Upper lobe of right lung (tissue), 1 donor: Measurements from ENCODE around the gene PLPPR5. TPM values are rescaled to one million over a fixed set of nuclear protein-coding genes. Genes with fewer than 3 reads are reported as not detected.

ENCODE experiments used
- ATAC-seq: fragments of 200-7000 bp; cut with Tn5 transposase; one replicate; pipeline ENCODE4 v1.9.1; 2020; ENCODE audit warnings: mild to moderate bottlenecking, moderate library complexity
- DNase-seq: peaks from one replicate; pipeline ENCODE4 v3.0.0-alpha.2; 2020
- H3K27ac ChIP-seq: fragments of 200-600 bp; one replicate; pipeline ENCODE4 v1.8.0; 2022
- H3K27me3 ChIP-seq: fragments of 200-600 bp; one replicate; pipeline ENCODE4 v1.8.0; 2022; ENCODE audit warnings: mild to moderate bottlenecking
- H3K36me3 ChIP-seq: fragments of 200-600 bp; one replicate; pipeline ENCODE4 v1.8.0; 2022
- H3K4me1 ChIP-seq: fragments of 200-600 bp; one replicate; pipeline ENCODE4 v1.8.0; 2022
- H3K4me3 ChIP-seq: fragments of 200-600 bp; one replicate; pipeline ENCODE4 v1.8.0; 2022; ENCODE audit warnings: mild to moderate bottlenecking
- H3K9me3 ChIP-seq: fragments of 200-600 bp; one replicate; pipeline ENCODE4 v1.8.0; 2022
- intact Hi-C: fragments of 100-400 bp; cut with DNase I; formaldehyde crosslinking; loops from one replicate; pipeline ENCODE4 v1.11.0; 2022
- total RNA-seq: library from RNA; stranded (reverse); fragmentation: NEBNext Ultra II Directional; extraction: Animal tissue kit (Norgen Biotek cat#: 25700); gene quantifications from one replicate; pipeline ENCODE4 v1.2.1, GENCODE V29; 2021
- TF ChIP-seq, protein P1 (sequence below): fragments of 200-600 bp; IDR thresholded peaks from one replicate; pipeline ENCODE4 v1.8.0; 2022; ENCODE audit warnings: antibody characterized with exemption
- donor health status: DM: no; HTN: yes; CAD: no; lungs with severe emphysema.

Gene PLPPR5
- total RNA-seq, 1 donor from 2014 or later: not detected

DNA sequence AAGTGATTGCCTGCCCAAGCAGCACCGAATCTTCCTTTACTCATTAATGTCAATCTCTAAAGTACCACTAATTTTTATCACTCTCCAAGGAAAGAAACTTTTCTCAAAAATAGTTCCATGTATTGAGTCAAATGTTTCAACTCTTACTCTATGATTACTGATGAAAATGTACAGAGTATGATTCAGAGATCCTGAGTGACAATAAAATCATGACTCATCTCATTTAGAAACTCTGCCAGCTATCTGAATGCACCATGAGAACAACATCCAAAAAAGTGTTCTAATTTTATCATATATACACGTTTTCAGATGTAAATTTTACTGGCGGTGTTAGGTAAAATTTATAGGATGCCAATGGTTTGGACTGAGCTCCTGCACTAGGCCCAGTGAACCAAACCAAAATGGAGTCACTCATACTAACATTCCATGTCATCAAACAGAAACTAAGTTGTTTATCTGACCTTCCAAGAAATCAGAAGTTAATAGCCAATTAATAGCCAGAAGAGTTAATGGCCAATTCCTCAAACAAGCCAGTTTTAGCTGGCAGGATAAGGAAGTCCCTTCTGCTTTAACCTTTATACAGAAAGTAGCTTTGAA, 22.6 kb downstream of the PLPPR5 start:
- ATAC-seq: no peak
- no peak for DNase-seq
- intact Hi-C loops: no loop called here
- no peaks in the 10 kb centered on the region for H3K4me1 ChIP-seq
- no peaks in the 10 kb centered on the region for H3K36me3 ChIP-seq
- no peaks in the 10 kb centered on the region for H3K9me3 ChIP-seq
- H3K27ac ChIP-seq: no peak overlapping the region
- no peaks in the 10 kb centered on the region for H3K27me3 ChIP-seq
- TF ChIP-seq, protein P1, sequence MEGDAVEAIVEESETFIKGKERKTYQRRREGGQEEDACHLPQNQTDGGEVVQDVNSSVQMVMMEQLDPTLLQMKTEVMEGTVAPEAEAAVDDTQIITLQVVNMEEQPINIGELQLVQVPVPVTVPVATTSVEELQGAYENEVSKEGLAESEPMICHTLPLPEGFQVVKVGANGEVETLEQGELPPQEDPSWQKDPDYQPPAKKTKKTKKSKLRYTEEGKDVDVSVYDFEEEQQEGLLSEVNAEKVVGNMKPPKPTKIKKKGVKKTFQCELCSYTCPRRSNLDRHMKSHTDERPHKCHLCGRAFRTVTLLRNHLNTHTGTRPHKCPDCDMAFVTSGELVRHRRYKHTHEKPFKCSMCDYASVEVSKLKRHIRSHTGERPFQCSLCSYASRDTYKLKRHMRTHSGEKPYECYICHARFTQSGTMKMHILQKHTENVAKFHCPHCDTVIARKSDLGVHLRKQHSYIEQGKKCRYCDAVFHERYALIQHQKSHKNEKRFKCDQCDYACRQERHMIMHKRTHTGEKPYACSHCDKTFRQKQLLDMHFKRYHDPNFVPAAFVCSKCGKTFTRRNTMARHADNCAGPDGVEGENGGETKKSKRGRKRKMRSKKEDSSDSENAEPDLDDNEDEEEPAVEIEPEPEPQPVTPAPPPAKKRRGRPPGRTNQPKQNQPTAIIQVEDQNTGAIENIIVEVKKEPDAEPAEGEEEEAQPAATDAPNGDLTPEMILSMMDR: no peak
- no peak overlapping the region for H3K4me3 ChIP-seq

DNA sequence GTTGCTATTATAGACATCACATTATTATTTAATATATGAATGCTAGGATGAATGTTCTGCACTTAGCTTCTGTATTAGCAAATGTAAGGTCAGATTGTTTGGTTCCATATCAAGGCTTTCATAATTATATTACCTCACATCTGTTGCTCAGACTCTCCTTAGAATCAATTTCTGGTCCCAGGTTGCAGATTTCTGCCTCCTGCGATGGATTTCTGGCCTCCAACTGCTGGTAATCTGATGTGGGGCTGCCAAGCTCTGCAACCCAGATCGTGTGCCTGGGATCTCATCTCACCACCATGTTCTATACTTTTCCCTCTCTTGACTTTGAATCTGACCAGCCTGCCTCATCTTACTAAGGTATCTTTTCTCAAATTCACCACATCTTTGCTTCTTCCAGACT, 25.2 kb downstream of the PLPPR5 start:
- Histone ChIP-seq H3K4me1 (no peaks in the 10 kb centered on the region), H3K9me3 (no peaks in the 10 kb centered on the region), H3K27me3 (no peaks in the 10 kb centered on the region), H3K27ac (no peak overlapping the region), H3K36me3 (no peaks in the 10 kb centered on the region), H3K4me3 (no peak overlapping the region)
- TF ChIP-seq, protein P1: no peak
- ATAC-seq: no peak
- intact Hi-C loops: no loop called here
- no peak for DNase-seq

DNA sequence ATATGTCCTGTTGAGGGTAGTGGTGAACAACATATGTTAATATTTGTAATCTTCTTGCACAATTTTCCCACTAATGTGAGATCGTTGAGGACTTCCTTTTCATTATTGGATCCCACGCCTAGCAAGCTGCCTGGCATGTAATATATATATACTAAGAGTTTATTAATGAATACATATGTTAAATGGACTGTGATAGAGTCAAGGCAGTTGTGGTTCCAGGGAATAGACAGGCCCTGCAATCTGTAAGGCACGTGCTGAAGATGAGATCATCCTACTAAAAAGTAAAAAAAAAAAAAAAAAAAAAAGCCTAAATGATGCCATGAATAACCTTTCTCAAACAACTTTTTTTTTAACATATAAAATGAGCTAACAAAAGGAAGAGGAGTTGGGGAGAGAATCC, 28.9 kb downstream of the PLPPR5 start:
- H3K27ac ChIP-seq: no peak overlapping the region
- no peak overlapping the region for H3K4me3 ChIP-seq
- intact Hi-C loops: no loop called here
- ATAC-seq (no peak), DNase-seq (no peak)
- no peaks in the 10 kb centered on the region for H3K4me1 ChIP-seq
- no peaks in the 10 kb centered on the region for H3K27me3 ChIP-seq
- H3K9me3 ChIP-seq: no peaks in the 10 kb centered on the region
- H3K36me3 ChIP-seq: no peaks in the 10 kb centered on the region
- TF ChIP-seq, protein P1: no peak

DNA sequence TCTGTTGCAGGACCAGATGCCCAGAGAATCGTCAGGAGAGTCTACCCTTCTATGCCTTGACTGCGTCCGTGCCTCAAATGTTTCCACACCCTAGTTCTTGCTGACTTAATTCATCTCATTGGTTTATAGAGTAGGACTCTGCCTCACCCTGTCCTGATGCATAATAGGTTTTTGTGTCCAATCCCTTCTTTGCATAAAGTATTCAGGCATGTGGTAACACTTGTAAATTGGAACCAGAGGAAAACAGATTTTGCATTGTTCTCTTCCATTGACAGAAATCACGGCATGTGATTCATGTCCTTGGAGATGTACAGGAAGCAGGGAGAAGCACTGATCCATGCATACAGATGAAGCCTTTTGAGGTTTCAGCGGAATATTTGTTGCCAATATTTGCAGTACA, 29.5 kb downstream of the PLPPR5 start:
- intact Hi-C loops: no loop called here
- Histone ChIP-seq H3K4me1 (no peaks in the 10 kb centered on the region), H3K27ac (no peak overlapping the region), H3K36me3 (no peaks in the 10 kb centered on the region), H3K9me3 (no peaks in the 10 kb centered on the region), H3K27me3 (no peaks in the 10 kb centered on the region), H3K4me3 (no peak overlapping the region)
- TF ChIP-seq, protein P1: no peak
- DNase-seq (no peak), ATAC-seq (no peak)

DNA sequence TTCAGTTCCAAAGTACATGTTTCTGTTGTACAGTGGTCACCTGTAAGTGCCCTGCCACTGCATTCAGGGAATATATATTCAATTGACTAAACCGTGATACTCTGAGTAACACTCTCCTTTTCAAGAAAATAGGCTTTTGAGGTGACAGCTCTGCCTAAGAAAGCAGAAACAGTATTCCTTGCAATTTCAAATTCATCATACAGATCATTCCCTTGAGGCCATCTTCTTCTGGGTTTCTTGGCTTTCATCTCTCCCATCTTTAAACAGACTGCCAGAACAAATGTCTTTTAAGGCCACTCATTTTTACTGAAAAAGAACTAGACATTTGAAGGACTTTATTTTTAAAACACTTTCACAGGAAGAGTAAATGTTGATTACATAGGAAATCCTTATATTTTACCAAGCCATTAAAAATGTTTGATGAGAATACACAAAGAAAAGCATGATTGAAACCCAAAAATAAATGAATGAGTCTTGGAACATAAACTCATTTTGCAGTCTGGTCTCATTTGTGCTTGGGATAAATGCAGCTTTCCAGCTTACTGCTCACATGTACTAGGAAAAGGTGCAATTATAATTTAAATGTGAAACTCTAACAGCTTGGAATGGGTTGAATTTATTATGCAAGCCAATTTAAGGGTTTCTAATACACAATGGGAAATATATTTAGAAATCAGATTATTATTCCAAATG, 34.7 kb downstream of the PLPPR5 start:
- intact Hi-C loops: no loop called here
- TF ChIP-seq, protein P1: no peak
- H3K9me3 ChIP-seq: no peaks in the 10 kb centered on the region
- H3K27me3 ChIP-seq: no peaks in the 10 kb centered on the region
- no peaks in the 10 kb centered on the region for H3K36me3 ChIP-seq
- H3K4me1 ChIP-seq: no peaks in the 10 kb centered on the region
- H3K27ac ChIP-seq: no peak overlapping the region
- ATAC-seq: no peak
- no peak for DNase-seq
- no peak overlapping the region for H3K4me3 ChIP-seq
